Breast epithelium (tissue), 4 donors: ENCODE data around the gene UMODL1. TPM values are rescaled to one million over a fixed set of nuclear protein-coding genes. Genes with fewer than 3 reads are reported as not detected.

Experiments used
- DNase-seq, 2 donors: peaks; one replicate each; pipeline ENCODE4 v3.0.0-alpha.2; 2019; ENCODE audit warnings: low spot score in 2 of 2
- H3K27ac ChIP-seq, 2 donors: fragments of 200-600 bp; sonication (generic) in 1 of 2; one replicate each; pipeline ENCODE4 v1.5.1; 2016 to 2019; ENCODE audit warnings: mild to moderate bottlenecking in 1 of 2
- H3K27me3 ChIP-seq, 2 donors: fragments of 200-600 bp; sonication (generic) in 1 of 2; one replicate each; pipeline versions ENCODE4 v1.5.1 to v1.6.0; 2017 to 2019; ENCODE audit warnings: control low read depth in 1 of 2, mild to moderate bottlenecking in 1 of 2
- H3K36me3 ChIP-seq: fragments of 200-600 bp; one replicate; pipeline ENCODE4 v1.5.1; 2019
- H3K4me1 ChIP-seq, 2 donors: fragments of 200-600 bp; sonication (generic); one replicate each; pipeline ENCODE4 v1.5.1; 2016 to 2019; ENCODE audit warnings: control low read depth in 1 of 2
- H3K4me3 ChIP-seq, 3 donors: fragments of 200-600 bp; sonication (generic); 1 replicate in 2 of 3; 2 replicates in 1 of 3; pipeline ENCODE4 v1.5.1; 2016 to 2019; ENCODE audit warnings: mild to moderate bottlenecking in 3 of 3, moderate library complexity in 2 of 3
- H3K9me3 ChIP-seq, 2 donors: fragments of 200-600 bp; sonication (generic) in 1 of 2; one replicate each; pipeline ENCODE4 v1.5.1; 2016 to 2019; ENCODE audit warnings: control low read depth in 1 of 2
- CTCF ChIP-seq, 3 donors: fragments of 450-650 bp; IDR thresholded peaks; one replicate each; pipeline ENCODE4 v1.5.1; 2016 to 2017; ENCODE audit warnings: antibody characterized with exemption in 3 of 3, mild to moderate bottlenecking in 3 of 3, moderate library complexity in 3 of 3
- POLR2A ChIP-seq: fragments of 450-650 bp; IDR thresholded peaks from one replicate; pipeline ENCODE4 v1.6.1; 2016; ENCODE audit warnings: antibody characterized with exemption, mild to moderate bottlenecking, moderate library complexity
- POLR2AphosphoS5 ChIP-seq, 3 donors: sonication (generic); formaldehyde crosslinking; IDR thresholded peaks; one replicate each; pipeline ENCODE4 v1.6.1; 2017; ENCODE audit warnings: antibody characterized with exemption in 3 of 3
- intact Hi-C: fragments of 100-400 bp; cut with DNase I; formaldehyde crosslinking; loops from one replicate; pipeline ENCODE4 v1.15.1; 2023; ENCODE audit warnings: low total_unique reads
- total RNA-seq, 3 donors: library from RNA; depleted of rRNA; stranded (reverse); fragments of >200 nt; gene quantifications; one replicate each; pipeline ENCODE4 v1.1.0, GENCODE V29; 2016

The UMODL1 gene
- total RNA-seq, 3 donors from 2014 or later, result not detected

- DNase-seq, result no peak
- Histone ChIP-seq H3K9me3 (no peaks in the 10 kb centered on the region), H3K4me3 (no peak overlapping the region), H3K36me3 (no peaks in the 10 kb centered on the region), H3K4me1 (peaks cover 0 to 4% of the 10 kb centered on the region in 2 donors), H3K27me3 (peaks cover 0 to 3% of the 10 kb centered on the region in 2 donors), H3K27ac (no peak overlapping the region)
- intact Hi-C loops, result no loop called here
- no peak for TF ChIP-seq POLR2AphosphoS5 (IDR thresholded peaks at IDR 0.05)
Measured at GRCh38 chr21:42124081-42124480, 53.0 kb downstream of the UMODL1 start.

- no peaks in the 10 kb centered on the region for H3K36me3 ChIP-seq
- H3K4me3 ChIP-seq, result no peak overlapping the region
- H3K9me3 ChIP-seq, result no peaks in the 10 kb centered on the region
- no peak for DNase-seq
- TF ChIP-seq CTCF (IDR thresholded peaks at IDR 0.05), result no peak
- TF ChIP-seq POLR2AphosphoS5 (IDR thresholded peaks at IDR 0.05), result no peak
- no peak for TF ChIP-seq POLR2A
- intact Hi-C loops, result no loop called here
- H3K27ac ChIP-seq, result no peak overlapping the region
- H3K27me3 ChIP-seq, result peaks cover 0 to 3% of the 10 kb centered on the region in 2 donors
- H3K4me1 ChIP-seq, result peaks cover 0 to 4% of the 10 kb centered on the region in 2 donors
Measured at GRCh38 chr21:42124826-42125570, 53.9 kb downstream of the UMODL1 start.

- no peak overlapping the region for H3K4me3 ChIP-seq
- TF ChIP-seq POLR2AphosphoS5 (IDR thresholded peaks at IDR 0.05), result no peak
- TF ChIP-seq POLR2A, result no peak
- TF ChIP-seq CTCF (IDR thresholded peaks at IDR 0.05), result no peak
- no peaks in the 10 kb centered on the region for H3K4me1 ChIP-seq
- no peaks in the 10 kb centered on the region for H3K9me3 ChIP-seq
- peaks cover 0 to 3% of the 10 kb centered on the region in 2 donors for H3K27me3 ChIP-seq
- H3K36me3 ChIP-seq, result no peaks in the 10 kb centered on the region
- DNase-seq, result no peak
- intact Hi-C loops, result no loop called here
- H3K27ac ChIP-seq, result no peak overlapping the region
Measured at GRCh38 chr21:42125571-42126544, 54.7 kb downstream of the UMODL1 start.

- no peak overlapping the region for H3K27ac ChIP-seq
- no peaks in the 10 kb centered on the region for H3K36me3 ChIP-seq
- H3K27me3 ChIP-seq, result peaks cover 0 to 3% of the 10 kb centered on the region in 2 donors
- H3K4me3 ChIP-seq, result no peak overlapping the region
- no peak for DNase-seq
- intact Hi-C loops, result no loop called here
- TF ChIP-seq CTCF (IDR thresholded peaks at IDR 0.05) (no peak), POLR2AphosphoS5 (IDR thresholded peaks at IDR 0.05) (no peak), POLR2A (no peak)
- no peaks in the 10 kb centered on the region for H3K4me1 ChIP-seq
- no peaks in the 10 kb centered on the region for H3K9me3 ChIP-seq
Measured at GRCh38 chr21:42127164-42128150, 56.3 kb downstream of the UMODL1 start.
